Stimulated activated CD8-positive, alpha-beta memory T cell treated with anti-CD3 and anti-CD28 coated beads, Interleukin-7, amount 100 ng/mL, for 1 hour (primary cell): ENCODE data around the gene SNX9.
"Not testable (repeated sequence)": the region's sequence is repeated elsewhere in the genome, so short reads cannot be mapped to it uniquely, and the experiment has no call there.

Experiments used
- DNase-seq, 2 donors: peaks; one replicate each; pipeline ENCODE4 v3.0.0-alpha.2; 2020; ENCODE audit warnings: low read depth in 2 of 2

SNX9 gene

DNA sequence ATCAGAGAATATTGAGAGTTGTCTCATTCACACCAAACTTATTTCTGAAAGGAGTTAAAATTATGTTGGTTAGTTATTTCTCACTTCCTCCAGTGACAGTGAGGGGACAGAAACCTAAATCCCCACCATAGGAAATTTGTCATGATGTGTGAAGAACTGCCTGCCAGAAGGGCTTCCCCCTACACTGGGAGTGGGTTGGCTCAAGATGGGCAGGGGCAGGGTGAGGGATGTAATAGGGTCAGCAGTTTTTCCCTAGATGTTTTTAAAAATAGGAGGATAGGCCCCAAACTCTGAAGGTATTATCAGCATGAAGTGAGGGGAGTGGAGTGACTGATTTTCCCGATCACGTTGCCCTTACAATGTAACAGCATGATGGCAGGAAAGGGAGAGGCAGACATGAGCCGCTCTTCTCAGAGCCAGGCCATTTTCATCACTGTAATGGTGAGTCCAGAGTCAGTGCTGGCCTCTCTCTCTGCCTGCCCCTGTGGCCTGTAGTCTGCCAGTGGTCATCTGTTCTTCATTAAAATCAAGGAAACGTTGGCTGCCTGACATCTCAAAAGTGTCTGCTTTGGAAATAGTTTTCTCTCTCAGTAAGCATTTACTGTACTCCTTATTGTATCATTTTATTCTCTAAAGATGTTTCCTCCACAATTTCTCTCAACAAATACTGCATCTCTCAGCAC lies 98.8 kb downstream of the SNX9 start:
- DNase-seq: no peak

DNA sequence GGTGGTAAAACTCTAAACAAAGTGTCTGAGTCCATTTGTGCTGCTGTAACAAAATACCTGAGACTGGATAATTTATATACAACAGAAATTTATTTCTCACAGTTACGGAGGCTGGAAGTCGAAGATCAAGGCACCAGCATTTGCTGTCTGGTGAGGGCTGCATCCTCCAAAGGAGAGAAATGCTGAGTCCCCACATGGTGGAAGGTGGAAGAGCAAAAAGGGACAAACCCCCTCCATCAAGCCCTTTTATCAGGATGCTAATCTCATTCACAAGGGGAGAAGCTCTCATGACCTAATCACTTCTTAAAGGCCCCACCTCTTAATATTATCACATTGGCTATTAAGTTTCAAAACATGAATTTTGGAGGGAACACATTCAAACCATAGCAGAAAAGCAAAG lies 102.7 kb downstream of the SNX9 start:
- DNase-seq: no peak

DNA sequence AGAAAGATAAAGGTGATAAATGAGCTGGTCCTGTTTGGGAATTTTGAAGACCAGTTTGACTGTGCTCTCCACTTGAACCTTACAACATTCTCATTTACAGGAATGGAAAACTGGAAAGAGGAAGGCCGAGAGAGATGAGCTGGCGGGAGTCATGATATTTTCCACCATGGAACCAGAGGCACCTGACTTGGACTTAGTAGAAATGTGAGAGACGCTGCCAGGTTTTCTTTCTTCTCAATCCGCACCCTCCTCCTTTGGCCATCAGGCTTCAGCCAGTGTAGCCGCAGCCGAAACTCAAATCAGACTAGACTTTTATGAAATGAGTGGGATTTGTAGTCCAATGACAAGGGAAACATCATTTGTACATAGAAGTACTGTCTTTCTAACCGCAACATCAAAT lies 104.0 kb downstream of the SNX9 start:
- DNase-seq: no peak

DNA sequence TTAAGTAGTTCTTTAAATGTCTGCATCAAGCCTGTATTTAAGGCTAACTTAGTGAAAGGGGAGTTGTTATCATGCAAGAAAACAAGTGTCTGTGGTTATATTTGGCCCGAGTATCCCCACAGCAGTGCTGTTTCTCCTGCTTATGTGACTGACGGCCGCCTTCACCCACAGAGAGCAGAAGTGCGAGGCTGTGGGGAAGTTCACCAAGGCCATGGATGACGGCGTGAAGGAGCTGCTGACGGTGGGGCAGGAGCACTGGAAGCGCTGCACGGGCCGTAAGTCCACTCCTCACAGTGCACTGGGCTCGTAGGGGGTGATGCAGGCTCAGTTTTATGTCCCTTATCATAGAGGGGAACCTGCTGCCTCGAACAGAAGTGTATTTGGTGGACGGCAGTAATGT lies 105.4 kb downstream of the SNX9 start:
- no peak for DNase-seq

DNA sequence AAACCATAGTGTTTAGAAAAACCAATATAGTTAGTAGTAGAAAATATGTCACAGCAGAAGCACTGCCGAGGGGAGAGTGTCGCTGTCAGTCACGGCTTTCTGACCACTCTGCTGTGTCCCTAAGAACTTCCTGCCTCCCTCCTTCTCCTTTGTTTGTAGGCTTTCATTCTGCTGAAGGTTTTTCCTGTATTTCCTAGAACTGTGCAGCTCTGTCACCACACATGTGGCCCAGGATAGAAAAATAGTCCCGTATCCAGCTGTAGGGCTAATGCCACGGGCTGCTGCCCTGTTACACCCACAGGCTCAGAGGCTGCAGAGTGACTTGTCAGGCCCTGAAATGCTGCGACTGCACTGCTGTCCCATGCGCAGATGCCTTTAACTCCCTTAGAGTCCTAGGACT lies 106.0 kb downstream of the SNX9 start:
- no peak for DNase-seq

DNA sequence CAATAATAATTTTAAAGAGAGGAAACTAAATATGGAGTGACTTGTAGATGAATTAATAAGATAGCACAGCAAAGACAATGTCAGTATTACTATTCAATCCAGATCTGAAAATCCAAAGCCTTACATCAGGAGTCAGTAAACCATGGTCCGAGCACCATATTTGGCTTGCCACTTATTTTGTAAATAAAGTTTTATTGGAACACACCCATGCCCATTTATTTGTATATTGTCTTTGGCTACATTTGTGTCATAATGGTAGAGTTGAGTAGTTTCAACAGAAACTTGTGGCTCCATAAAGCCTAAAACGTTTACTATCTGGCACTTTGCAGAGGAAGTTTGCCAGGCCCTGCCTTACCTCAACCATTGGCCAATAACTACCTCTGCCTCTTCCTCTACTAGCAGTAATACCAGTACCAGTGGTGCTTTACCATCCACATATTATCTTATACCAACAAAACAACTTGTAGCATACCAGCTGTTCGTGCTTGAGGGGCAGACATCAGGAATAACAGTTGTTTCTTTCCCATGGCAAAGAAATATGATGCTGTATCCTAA lies 106.8 kb downstream of the SNX9 start:
- no peak for DNase-seq

DNA sequence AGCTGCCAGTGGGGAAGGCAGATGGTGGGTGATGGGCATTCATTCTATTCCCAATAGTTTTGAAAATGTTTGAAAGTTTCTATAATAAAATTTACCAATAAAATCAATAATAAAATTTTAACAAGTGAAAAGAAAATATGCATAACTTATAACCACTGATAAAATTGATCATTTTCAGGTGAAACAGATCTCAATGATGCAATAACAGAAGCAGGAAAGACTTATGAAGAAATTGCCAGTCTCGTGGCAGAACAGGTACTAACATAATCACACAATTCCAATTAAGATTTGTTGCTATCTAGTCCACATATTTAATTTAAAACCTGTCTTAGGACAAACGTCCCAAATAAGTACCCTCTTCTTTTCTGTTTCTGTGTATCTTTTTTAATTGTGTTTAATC lies 112.7 kb downstream of the SNX9 start:
- DNase-seq: no peak

DNA sequence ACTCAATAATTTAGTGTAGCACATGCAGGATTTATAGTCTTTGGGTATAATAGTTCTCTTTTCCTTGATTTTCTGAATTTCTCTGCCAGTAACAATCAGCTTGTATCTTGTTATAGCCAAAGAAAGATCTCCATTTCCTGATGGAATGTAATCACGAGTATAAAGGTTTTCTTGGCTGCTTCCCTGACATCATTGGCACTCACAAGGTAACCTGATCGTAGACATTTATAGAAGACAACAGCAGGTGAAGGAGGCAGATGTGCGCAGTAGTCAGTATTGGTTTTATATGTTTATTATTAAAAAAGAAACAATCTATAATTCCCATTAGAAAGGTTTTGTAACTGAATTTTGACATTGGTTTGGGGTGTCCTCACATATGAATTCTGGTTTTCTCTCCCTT lies 114.3 kb downstream of the SNX9 start:
- DNase-seq: no peak

DNA sequence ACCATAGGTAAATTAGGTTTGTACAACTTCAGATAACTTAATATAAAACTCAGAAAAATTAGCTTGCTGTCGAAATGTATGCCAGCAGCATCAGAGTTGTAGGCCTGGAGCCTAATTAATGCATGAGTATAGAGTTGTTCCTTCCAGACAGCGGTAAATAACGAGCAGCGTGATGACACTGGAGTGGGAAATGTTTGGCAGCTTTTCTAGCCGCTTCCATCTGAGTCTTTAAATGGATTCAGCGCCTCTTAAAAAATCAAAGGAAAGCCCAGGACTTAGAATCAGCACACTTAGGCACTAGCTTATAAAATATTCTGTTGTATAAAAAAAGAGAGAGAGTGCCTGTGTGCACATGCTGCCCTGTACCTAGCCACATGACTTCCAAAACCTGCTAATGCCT lies 114.9 kb downstream of the SNX9 start:
- DNase-seq: no peak

DNA sequence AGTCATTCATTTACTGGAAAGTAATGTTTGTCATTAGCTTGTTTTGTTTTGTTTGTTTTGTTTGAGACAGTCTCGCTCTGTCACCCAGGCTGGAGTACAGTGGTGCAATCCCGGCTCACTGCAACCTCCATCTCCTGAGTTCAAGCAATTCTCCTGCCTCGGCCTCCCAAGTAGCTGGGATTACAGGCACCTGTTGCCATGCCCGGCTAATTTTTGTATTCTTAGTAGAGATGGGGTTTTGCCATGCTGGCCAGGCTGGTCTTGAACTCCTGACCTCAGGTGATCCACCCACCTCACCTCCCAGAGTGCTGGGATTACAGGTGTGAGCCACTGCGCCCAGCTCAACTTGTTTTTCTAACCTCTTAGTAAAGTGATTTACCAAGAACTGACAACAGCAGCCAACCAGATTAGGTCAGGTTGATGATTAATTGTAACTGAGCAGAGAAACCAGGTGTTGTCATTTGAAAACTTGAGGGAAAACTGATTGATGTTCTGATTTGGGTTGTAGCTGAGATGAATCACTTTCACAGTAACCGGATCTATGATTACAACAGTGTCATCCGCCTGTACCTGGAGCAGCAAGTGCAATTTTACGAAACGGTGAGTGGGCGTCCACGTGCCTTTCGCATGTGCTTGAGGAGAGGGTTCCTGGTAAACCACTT lies 117.5 kb downstream of the SNX9 start:
- not testable (repeated sequence) for DNase-seq

DNA sequence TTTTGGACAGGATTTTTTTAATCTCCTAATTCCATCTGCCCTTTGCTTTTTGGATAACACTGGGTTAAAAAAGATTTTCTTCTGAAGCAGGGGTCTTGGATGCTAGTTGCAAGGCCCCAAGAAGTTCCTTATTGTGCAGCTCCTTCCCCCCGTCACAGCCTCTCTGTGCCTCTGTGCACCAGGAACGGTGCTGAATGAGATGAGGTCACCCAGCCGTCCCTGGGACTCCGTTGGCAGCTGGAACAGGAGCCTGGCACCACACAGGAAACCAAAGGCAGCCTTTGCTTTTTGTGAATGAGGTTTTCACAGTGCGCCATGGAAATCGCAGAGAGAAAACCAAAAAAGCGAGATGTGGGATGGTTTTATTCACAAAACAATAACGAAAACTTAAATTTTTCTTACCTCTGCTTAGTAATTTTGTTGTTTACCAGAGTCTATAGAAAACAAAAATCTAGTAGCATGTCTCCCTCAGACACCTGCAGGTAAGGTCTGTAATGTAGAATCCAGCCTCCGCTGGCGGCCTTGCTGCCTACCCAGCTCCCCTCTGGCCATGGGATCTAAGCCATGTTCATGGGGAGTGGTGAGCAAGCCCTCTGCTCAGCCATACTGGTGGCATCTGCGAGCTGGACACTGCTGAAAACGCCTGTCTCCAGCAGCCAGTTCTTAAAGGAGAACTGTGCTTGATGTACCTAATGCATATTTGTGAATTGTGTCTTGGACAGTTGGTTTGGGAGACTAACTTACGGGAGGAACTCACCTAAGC lies 118.2 kb downstream of the SNX9 start:
- no peak for DNase-seq

DNA sequence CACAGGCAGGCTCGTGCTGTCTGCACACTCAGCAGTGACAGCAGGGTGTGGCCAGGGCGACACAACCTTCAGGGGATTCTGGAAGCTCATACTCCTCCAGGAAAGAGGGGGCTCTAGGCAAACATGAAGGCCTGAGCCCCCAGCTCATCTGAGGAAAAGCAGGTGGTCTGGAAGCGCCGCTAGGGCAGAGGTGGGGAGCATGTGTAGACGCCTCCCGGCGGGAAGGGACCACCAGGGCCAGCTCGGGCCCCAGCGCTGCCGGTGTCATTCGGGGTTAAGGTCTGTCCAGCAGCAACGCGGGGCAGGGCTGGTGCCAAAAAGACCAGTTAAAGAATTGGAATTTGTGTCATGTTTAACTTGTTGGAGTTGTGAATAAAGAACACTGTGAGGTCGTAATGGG lies 119.3 kb downstream of the SNX9 start:
- DNase-seq: no peak

DNA sequence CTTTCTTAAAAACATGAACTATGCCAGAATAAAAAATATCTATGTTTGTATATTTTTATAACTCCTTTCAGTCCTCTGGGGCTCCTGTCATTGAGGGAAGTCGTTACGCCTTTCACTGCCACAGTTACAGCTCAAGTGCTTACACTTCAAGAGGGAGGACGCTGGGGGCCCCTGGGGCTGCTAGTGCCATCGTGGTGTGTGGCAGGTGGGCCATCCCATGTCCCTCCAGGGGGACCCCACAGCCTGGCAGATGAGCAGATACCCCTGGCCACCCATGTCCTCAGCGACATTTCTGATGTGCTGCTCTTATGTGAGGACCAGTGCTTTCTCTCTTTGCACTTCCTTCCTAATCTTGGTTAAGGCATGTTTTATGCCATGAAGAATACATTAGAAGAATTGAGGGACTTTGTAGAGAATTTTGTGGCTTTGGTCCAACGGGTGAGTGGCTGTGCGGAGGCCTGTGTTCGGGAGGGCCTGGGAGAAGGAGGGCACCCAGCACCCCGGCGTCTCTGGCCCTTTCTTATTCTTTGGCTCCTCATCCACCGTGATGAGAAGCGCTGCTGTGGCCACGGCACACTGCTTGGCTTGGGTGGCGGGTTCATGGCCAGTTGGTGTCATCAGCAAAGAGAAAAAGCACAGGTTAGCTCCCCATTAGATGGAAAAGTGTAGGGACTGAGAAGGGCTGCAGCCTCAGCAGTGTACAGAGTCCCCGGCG lies 120.4 kb downstream of the SNX9 start:
- no peak for DNase-seq

DNA sequence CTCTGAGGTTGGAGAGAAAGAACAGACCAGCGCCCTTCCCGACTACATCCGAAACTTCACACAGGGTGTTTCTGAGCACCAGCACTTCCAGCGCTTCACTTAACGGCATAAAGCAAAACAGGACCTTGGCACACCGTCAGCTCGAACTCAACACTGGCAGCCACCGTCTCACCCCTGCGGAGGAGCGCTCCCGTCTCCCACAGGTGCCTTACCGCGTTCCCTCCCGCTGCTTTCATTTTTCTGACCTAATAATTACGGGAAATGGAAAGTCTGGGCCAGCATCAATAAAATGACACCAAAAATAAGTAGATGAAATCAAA lies 120.9 kb downstream of the SNX9 start:
- no peak for DNase-seq

DNA sequence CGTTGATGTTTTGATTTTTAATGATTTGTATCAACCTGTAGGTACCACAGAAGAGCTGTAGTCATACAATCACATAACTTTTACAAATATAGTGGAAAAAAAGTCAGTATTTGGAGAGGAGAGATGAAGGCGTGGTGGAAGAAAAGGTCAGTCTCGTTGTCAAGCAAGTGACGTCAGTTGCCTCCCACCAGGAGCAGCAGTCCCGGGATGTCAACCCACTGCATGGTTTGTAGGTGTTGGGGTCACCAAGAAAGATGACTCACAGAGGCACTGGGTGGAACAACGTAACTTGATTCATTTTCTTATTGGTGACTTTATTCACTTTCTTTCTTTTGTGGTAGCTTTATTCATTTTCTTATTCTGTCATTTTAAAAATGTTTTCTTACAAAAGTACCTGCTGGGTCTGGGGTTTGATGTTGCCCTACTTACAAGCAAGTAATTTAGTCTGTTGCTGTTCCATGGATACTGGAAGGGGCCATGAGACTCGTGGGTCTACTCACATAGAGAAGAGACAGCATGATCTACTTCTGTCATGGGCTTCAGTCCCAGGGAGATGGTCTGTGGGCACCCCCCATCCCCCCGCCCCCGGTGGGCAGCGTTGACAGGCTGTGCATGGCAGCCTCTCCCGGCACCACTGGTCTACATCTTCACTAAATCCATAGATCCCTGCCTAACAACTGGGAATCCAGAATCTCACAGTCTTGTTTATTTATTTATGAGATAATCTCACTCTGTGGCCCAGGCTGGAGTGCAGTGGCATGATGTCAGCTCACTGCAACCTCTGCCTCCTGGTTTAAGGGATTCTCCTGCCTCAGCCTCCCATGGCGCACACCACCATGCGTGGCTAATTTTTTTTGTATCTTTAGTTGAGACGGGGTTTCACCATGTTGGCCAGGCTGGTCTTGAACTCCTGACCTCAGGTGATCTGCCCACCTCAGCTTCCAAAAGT lies 122.2 kb downstream of the SNX9 start:
- no peak for DNase-seq

DNA sequence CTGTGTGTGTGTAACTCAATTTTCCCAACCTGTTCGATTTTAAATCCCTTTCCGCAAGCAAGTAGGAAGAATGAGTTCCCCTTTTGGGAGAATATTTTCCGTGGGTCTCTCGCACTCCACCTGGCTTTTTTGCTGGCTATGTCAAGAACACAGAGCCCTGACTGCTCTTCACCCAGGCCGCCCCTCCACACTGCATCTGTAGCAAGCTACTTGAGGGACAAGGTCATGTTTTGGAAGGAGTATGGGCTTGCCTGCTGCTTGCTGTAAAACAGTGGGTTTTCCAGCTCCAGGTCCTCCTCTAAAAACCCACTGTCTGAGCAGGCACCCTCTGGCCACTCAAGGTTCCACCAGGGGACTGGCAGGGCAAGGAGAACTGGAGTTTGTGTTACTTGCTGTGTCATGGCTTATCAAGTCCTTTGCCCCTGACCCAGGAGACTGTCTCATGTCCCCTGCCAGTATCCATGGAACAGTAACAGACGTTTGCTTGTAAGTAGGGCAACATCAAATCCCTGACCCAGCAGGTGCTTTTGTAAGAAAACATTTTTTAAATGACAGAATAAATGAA lies 123.1 kb downstream of the SNX9 start:
- DNase-seq: no peak

DNA sequence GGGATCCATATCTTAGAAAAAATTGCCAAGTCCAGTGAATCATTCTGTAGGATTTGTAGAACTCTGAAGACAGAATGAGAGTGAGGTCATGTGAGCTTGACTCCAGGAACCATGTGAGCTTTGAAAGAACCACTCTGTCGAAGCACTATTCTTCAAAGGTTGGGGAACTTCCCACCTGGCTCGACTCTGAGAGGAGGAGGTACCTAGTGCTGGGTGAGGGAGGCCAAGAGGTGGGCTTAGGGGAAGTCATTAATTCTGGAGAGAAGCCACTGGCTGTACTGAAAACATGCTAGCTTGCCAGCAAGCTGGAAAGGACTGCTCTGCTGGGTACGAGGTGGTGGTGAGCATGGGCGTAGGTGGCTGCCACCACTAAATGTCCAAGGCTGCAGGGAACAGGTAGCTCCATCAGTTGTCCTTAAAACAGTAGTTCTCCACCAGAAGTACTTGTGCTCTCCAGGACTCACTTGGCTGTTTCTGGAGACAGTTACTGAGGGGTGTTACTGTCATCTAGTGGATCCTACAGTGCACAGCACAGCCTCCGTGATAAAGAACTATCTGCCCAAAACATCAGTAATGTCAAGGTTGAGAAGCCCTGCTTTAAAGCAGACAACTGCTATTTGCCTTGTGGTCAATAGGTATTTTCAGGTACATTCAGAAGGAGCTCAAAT lies 124.0 kb downstream of the SNX9 start:
- DNase-seq: no peak

DNA sequence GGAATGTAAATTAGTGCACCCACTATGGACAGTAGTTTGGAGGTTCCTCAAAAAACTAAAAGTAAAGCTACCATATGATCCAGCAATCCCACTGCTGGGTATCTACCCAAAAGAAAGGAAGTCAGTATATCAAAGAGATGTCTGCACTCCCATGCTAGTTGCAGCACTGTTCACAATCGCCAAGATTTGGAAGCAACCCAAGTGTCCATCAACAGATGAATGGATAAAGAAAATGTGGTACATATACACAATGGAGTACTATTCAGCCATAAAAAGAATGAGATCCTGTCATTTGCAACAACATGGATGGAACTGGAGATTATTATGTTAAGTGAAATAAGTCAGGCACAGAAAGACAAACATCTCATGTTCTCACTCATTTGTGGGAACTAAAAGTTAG lies 127.9 kb downstream of the SNX9 start:
- not testable (repeated sequence) for DNase-seq

DNA sequence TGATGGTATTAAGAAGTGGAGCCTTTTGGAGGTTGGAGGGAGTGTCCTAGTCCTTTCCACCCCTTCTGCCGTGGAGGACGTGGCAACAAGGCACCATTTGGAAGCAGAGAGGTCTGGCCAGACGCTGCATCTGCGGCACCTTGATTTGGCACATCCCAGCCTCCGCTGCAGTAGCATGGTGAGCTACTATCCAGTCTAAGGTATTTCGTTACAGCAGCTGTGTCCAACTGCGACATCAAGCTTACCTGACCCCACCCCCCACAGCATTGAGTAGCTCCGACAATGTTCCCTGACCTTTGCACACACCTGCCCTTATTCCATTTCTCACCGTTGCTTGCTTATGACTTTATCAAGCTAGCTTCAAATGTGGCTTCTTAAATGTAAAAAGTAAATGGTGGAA lies 128.8 kb downstream of the SNX9 start:
- no peak for DNase-seq

DNA sequence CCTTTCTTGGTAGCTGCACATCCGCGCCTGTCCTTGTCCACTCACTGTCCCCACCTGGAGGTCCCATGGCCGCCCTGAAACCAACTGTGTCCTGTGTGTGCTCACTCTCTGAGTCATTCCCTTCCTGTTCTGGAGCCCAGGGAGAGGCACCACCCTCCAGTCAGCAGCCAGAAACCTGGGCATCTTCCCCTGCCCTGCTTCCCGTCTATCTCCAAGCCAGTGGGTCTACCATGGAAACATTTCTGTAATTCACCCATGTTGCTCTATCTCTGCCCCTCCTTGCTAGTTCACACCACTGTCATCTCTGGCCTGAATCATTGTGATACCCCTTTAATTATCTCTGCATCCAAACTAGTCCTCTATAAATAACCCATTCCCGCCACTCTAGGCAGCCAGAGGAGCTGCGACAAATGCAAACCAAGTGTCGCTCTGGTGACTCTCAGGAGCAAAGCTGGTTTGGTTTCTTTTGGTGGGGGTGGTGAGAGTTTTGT lies 129.9 kb downstream of the SNX9 start:
- no peak for DNase-seq
